ENCODE measurements around the gene HIPK4.

Gene HIPK4

GRCh38 chr19:40419780-40420179, 29.8 kb upstream of the HIPK4 start:
- TF ChIP-seq GATA3 (IDR thresholded peaks at IDR 0.05; ENCODE audit: low read depth, low read length) (no peak), GATA2 (IDR thresholded peaks at IDR 0.05; ENCODE audit: low read depth, low read length) (no peak)

- no peak for TF ChIP-seq GATA2 (IDR thresholded peaks at IDR 0.05; ENCODE audit: low read depth, low read length)
- no peak for TF ChIP-seq GATA3 (IDR thresholded peaks at IDR 0.05; ENCODE audit: low read depth, low read length)
Measured at GRCh38 chr19:40419066-40419612, 29.2 kb upstream of the HIPK4 start.

DNA sequence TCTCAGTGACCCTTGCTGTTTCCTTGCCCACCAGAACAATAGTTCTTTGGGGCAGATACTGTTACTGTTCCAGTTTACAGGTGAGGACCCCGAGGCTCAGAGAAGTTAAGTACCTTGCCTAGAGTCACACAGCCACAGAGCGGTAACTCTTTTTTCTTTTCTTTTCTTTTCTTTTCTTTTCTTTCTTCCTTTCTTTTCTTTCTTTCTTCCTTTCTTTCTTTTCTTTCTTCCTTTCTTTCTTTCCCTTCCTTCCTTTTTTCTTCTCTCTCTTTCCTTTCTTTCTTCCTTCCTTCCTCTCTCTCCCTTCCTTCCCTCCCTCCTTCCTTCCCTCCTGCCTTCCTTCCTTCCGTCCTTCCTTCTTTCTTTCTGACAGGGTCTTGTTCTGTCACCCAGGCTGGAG, 28.1 kb upstream of the HIPK4 start:
- TF ChIP-seq GATA2 (IDR thresholded peaks at IDR 0.05; ENCODE audit: low read depth, low read length) (no peak), GATA3 (IDR thresholded peaks at IDR 0.05; ENCODE audit: low read depth, low read length) (no peak)

DNA sequence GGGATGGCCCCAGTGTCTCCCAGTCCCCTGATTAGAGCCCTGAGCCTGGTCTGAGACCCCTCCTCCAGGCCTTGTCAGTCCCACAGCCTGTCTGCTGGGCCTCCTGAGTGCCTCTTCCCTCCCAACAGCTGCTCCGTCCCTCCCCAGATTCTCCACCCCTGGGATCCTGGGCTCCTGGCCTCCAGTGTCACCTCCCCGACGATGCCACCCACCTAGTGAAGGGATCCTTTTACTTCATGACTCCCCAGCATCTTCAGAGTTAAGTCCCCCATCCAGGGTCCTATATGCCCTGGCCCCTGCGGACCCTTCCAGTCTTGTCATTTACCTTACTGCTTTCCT, 27.6 kb upstream of the HIPK4 start:
- no peak for TF ChIP-seq GATA3 (IDR thresholded peaks at IDR 0.05; ENCODE audit: low read depth, low read length)
- no peak for TF ChIP-seq GATA2 (IDR thresholded peaks at IDR 0.05; ENCODE audit: low read depth, low read length)

- TF ChIP-seq GATA2 (IDR thresholded peaks at IDR 0.05; ENCODE audit: low read depth, low read length) (no peak), GATA3 (IDR thresholded peaks at IDR 0.05; ENCODE audit: low read depth, low read length) (no peak)
Measured at GRCh38 chr19:40416918-40417642, 27.1 kb upstream of the HIPK4 start.

DNA sequence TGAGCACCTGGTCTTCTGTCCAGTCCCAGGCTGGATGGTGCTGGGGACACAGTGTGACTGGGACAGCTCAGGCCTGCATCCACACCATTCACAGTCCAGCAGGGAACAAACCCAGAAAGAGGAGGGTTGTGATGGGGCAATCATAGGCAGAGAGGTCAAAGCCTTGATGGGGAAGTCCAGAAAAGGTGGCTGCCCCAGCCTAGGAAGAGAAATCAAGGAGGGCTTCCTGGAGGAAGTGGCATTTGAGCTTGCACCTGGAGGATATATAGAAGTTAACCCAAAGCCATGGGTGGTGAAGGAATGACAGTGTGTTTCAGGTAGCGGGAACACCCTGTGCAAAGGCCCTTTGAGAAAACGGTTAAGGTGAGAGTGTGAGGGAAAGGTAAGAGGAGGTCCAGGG, 25.8 kb upstream of the HIPK4 start:
- TF ChIP-seq GATA3 (IDR thresholded peaks at IDR 0.05; ENCODE audit: low read depth, low read length) = no peak
- TF ChIP-seq GATA2 (IDR thresholded peaks at IDR 0.05; ENCODE audit: low read depth, low read length) = no peak

DNA sequence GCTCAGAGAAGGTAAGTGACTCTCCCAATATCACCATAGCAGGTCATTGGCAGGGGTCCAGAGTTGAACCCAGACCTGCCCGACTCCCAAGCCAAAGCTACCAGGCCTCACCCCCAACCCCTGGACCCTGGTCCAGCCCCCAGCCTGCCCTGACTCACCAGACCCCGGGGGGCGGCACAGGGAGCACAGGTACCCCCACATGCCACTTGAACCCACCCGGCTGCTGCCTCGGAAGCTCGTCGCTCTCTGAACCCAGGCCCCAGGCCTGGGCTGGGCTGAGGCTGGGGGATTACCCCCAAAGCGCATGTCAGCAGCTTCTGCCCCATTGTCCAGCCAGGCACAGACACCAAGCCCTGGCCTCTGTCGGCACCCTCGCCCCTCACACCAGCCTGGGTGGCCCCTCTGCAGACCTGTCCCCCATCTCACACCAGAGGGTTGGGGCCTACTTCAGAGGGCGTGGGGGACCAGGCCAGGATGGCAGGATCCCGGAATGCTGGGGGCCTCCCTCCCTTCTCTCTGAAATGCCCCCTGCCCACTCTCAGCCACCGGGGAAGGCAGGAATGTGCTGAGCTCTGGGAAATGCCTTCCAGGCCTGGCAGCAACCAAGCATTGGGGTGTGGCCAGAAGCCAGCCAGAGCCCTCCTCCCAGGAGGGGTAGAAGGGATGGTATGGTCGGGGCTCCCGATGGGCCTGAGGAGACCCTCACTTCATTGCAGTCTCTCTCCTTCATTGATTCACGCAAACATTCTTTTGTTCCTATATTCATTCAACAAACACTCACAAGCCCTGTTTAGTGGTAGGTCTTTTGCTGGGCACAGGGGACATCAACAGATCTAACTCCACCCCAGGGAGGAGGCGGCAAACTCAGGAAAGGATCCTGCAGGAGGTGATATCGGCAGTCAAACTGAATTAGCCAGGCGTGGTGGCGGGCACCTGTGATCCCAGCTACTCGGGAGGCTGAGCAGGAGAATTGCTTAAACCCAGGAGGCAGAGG, 24.9 kb upstream of the HIPK4 start:
- TF ChIP-seq GATA3 (IDR thresholded peaks at IDR 0.05; ENCODE audit: low read depth, low read length) = no peak
- no peak for TF ChIP-seq GATA2 (IDR thresholded peaks at IDR 0.05; ENCODE audit: low read depth, low read length)

- no peak for TF ChIP-seq GATA3 (IDR thresholded peaks at IDR 0.05; ENCODE audit: low read depth, low read length)
- TF ChIP-seq GATA2 (IDR thresholded peaks at IDR 0.05; ENCODE audit: low read depth, low read length) = no peak
Measured at GRCh38 chr19:40413291-40413845, 23.4 kb upstream of the HIPK4 start, which contains the start of gene PRX. PRX (minus strand) TSS chr19:40413378; CDS start chr19:40407932, 5,446 bp downstream.

DNA sequence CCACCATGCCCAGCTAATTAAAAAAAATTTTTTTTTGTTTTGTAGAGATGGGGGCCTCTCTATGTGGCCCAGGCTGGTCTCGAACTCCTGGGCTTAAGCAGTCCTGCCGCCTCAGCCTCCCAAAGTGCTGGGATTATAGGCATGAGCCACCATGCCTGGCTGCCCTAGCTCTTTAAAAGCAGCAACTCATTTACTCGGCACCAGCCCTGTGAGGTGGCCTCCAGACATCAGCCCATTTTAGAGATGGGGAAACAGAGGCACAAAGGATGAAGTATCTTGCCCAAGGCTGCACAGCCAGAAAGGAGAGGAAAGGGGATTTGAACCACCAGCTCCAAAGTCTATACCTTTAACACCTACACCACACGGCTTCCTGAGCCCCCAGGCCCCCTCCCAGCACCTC, 22.9 kb upstream of the HIPK4 start:
- no peak for TF ChIP-seq GATA3 (IDR thresholded peaks at IDR 0.05; ENCODE audit: low read depth, low read length)
- TF ChIP-seq GATA2 (IDR thresholded peaks at IDR 0.05; ENCODE audit: low read depth, low read length) = no peak

DNA sequence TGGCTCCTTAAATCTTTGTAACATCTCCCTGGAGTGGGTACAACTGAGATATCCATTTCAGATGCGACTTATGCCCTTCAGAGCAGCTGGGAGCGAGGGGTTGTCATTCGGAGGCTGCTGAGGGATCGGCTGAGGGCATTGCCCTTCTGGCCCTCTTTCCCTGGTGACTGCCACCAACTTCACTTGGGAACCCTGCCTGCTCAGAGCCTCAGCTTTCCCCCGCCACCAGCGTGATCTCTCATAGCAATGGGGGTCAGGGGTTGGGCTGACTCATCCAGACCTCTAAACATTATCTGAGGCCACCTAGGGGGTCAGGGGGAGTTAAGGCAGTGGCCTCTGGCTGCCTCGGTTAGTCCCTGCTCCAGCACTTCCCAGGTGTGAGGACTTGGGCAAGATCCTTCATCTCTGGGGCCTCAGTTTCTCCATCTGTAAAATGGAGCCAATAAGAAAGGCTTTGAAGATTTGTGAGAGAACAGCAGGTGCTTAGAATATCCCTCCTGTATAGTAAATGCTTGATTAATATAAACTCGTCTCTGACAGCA, 22.0 kb upstream of the HIPK4 start:
- TF ChIP-seq GATA3 (IDR thresholded peaks at IDR 0.05; ENCODE audit: low read depth, low read length) = no peak

GRCh38 chr19:40411125-40411842, 21.3 kb upstream of the HIPK4 start:
- TF ChIP-seq GATA3 (IDR thresholded peaks at IDR 0.05; ENCODE audit: low read depth, low read length) = no peak
- no peak for TF ChIP-seq GATA2 (IDR thresholded peaks at IDR 0.05; ENCODE audit: low read depth, low read length)

GRCh38 chr19:40410030-40410389, 20.0 kb upstream of the HIPK4 start:
- no peak for TF ChIP-seq GATA2 (IDR thresholded peaks at IDR 0.05; ENCODE audit: low read depth, low read length)
- no peak for TF ChIP-seq GATA3 (IDR thresholded peaks at IDR 0.05; ENCODE audit: low read depth, low read length)

All from SH-SY5Y (cell line).